HCT116 (cell line): ENCODE results near the gene SLC38A8. TPM values are rescaled to one million over a fixed set of nuclear protein-coding genes. Genes with fewer than 3 reads are reported as not detected.

Experiments
- ATAC-seq: fragments of 200-7000 bp; cut with Tn5 transposase; 2 replicates; pipeline ENCODE4 v1.9.1; 2020; ENCODE audit warnings: mild to moderate bottlenecking, moderate library complexity
- BruUV-seq: library from RNA; stranded (reverse); fragments of 400-500 nt; replicated peaks from 2 replicates; lab custom pipeline; 2021; lab: Mats Ljungman, UMichigan
- CTCF ChIA-PET: fragments of 300-600 bp; sonication (Branson Sonifier 250); formaldehyde crosslinking; loops from one replicate; lab custom pipeline; 2021; ENCODE audit warnings: antibody characterized with exemption; lab: Charles Lee
- POLR2A ChIA-PET: fragments of 300-600, 350-600 bp; sonication (Branson Sonifier 250); formaldehyde crosslinking; loops from one replicate; lab custom pipeline; 2021; ENCODE audit warnings: antibody characterized with exemption; lab: Charles Lee
- RAD21 ChIA-PET, 2 experiments: fragments of 300-600 bp; sonication (Branson Sonifier 250); formaldehyde crosslinking; loops; one replicate each; lab custom pipeline; 2023; ENCODE audit warnings: low total read pairs in 2 of 2; ENCODE audit not compliant: uncharacterized antibody in 2 of 2, unreplicated experiment in 2 of 2, low non-redundant PET in 1 of 2; lab: Charles Lee
- DNase-seq: peaks from one replicate; pipeline ENCODE4 v3.0.0-alpha.2; 2010; ENCODE audit warnings: low read depth, low spot score
- H2AFZ ChIP-seq: fragments of 200-600 bp; shearing (Covaris generic), sonication (generic); 2 replicates; pipeline ENCODE4 v1.6.1; 2017; ENCODE audit warnings: low read depth, mixed run types, mixed read lengths, antibody characterized with exemption, low read length; ENCODE audit not compliant: poor library complexity, severe bottlenecking
- H3K27ac ChIP-seq: 2 replicates; pipeline ENCODE4 v1.5.1; 2012; ENCODE audit warnings: low read depth, low read length
- H3K27me3 ChIP-seq: fragments of 200-600 bp; sonication (generic); 2 replicates; pipeline ENCODE4 v1.6.1; 2016; ENCODE audit warnings: mixed run types, low read length, mixed read lengths; ENCODE audit not compliant: insufficient read depth
- H3K36me3 ChIP-seq, 2 experiments: fragments of 200-500 bp in 1 of 2; fragments of 200-600 bp in 1 of 2; sonication (Bioruptor generic) in 1 of 2; sonication (generic) in 1 of 2; 2 replicates each; pipeline versions ENCODE4 v1.5.1 to v1.6.1; 2014 to 2016; ENCODE audit warnings: low read length in 2 of 2, inconsistent platforms in 1 of 2, mixed read lengths in 1 of 2, mixed run types in 1 of 2; ENCODE audit not compliant: insufficient read depth in 2 of 2, control insufficient read depth in 1 of 2
- H3K4me1 ChIP-seq, 2 experiments: fragments of 200-600 bp in 1 of 2; sonication (generic) in 1 of 2; 2 replicates each; pipeline versions ENCODE4 v1.5.1 to v1.6.1; 2012 to 2017; ENCODE audit warnings: low read length in 2 of 2, inconsistent platforms in 1 of 2, mild to moderate bottlenecking in 1 of 2, mixed read lengths in 1 of 2, mixed run types in 1 of 2, moderate library complexity in 1 of 2; ENCODE audit not compliant: insufficient read depth in 2 of 2, control insufficient read depth in 1 of 2
- H3K4me2 ChIP-seq: fragments of 200-600 bp; sonication (generic); 2 replicates; pipeline ENCODE4 v1.6.1; 2017; ENCODE audit warnings: mixed run types, low read length, mixed read lengths
- H3K4me3 ChIP-seq, 2 experiments: fragments of 200-600 bp in 1 of 2; sonication (generic) in 1 of 2; replicated peaks in 1 of 2; 2 replicates each; pipeline ENCODE4 v1.5.1; 2011 to 2016; ENCODE audit warnings: low read length in 2 of 2, control low read depth in 1 of 2, low read depth in 1 of 2, mild to moderate bottlenecking in 1 of 2, mixed read lengths in 1 of 2, mixed run types in 1 of 2
- H3K79me2 ChIP-seq: fragments of 200-600 bp; sonication (generic); 2 replicates; pipeline ENCODE4 v1.6.1; 2017; ENCODE audit warnings: mild to moderate bottlenecking, mixed run types, low read length, moderate library complexity, mixed read lengths; ENCODE audit not compliant: insufficient read depth
- H3K9ac ChIP-seq: fragments of 200-600 bp; sonication (generic); 2 replicates; pipeline ENCODE4 v1.6.1; 2016; ENCODE audit warnings: low read length, mixed read lengths
- H3K9me2 ChIP-seq: fragments of 200-600 bp; sonication (generic), shearing (Covaris generic); 2 replicates; pipeline ENCODE4 v1.6.1; 2017; ENCODE audit warnings: mixed run types, mild to moderate bottlenecking, moderate library complexity; ENCODE audit not compliant: insufficient read depth
- H3K9me3 ChIP-seq, 2 experiments: fragments of 200-500 bp in 1 of 2; fragments of 200-600 bp in 1 of 2; sonication (Bioruptor generic) in 1 of 2; sonication (generic) in 1 of 2; 2 replicates each; pipeline ENCODE4 v1.6.1; 2014 to 2017; ENCODE audit warnings: low read length in 2 of 2, mixed read lengths in 2 of 2, inconsistent platforms in 1 of 2, low read depth in 1 of 2, mild to moderate bottlenecking in 1 of 2, mixed run types in 1 of 2, moderate library complexity in 1 of 2; ENCODE audit not compliant: control insufficient read depth in 1 of 2, insufficient read depth in 1 of 2
- H4K20me1 ChIP-seq: fragments of 200-600 bp; sonication (generic), shearing (Covaris generic); 2 replicates; pipeline ENCODE4 v1.6.1; 2017; ENCODE audit warnings: mixed run types, mild to moderate bottlenecking, moderate library complexity; ENCODE audit not compliant: insufficient read depth
- ATF3 ChIP-seq: IDR thresholded peaks from 2 replicates; pipeline ENCODE4 v1.6.1; 2012
- CEBPB ChIP-seq: IDR thresholded peaks from 2 replicates; pipeline ENCODE4 v1.6.1; 2012; ENCODE audit warnings: low read depth
- EZH2 ChIP-seq: fragments of 200-600 bp; sonication (generic); IDR thresholded peaks from 2 replicates; pipeline ENCODE4 v1.6.1; 2017; ENCODE audit warnings: antibody characterized with exemption, mixed run types
- FOSL1 ChIP-seq: IDR thresholded peaks from 2 replicates; pipeline ENCODE4 v1.6.1; 2012; ENCODE audit warnings: low read depth
- JUND ChIP-seq: IDR thresholded peaks from 2 replicates; pipeline ENCODE4 v1.6.1; 2012
- MAX ChIP-seq: IDR thresholded peaks from 2 replicates; pipeline ENCODE4 v1.6.1; 2012
- POLR2AphosphoS5 ChIP-seq: IDR thresholded peaks from 2 replicates; pipeline ENCODE4 v1.6.1; 2011; ENCODE audit warnings: mild to moderate bottlenecking, low read depth, low read length, moderate library complexity
- RAD21 ChIP-seq: IDR thresholded peaks from 2 replicates; pipeline ENCODE4 v1.6.1; 2012; ENCODE audit warnings: low read depth, mild to moderate bottlenecking
- SIN3A ChIP-seq: IDR thresholded peaks from 2 replicates; pipeline ENCODE4 v1.6.1; 2012; ENCODE audit warnings: low read depth
- SP1 ChIP-seq: IDR thresholded peaks from 2 replicates; pipeline ENCODE4 v1.6.1; 2012; ENCODE audit warnings: low read depth
- SRF ChIP-seq: IDR thresholded peaks from 2 replicates; pipeline ENCODE4 v1.6.1; 2012; ENCODE audit warnings: low read depth
- TCF7L2 ChIP-seq: IDR thresholded peaks from 2 replicates; pipeline ENCODE4 v1.7.0; 2011; ENCODE audit warnings: borderline replicate concordance, inconsistent platforms; ENCODE audit not compliant: insufficient read depth, insufficient read length; ENCODE audit errors: extremely low read depth
- ZBTB33 ChIP-seq: IDR thresholded peaks from 2 replicates; pipeline ENCODE4 v1.6.1; 2011; ENCODE audit warnings: mild to moderate bottlenecking, low read length, moderate library complexity; ENCODE audit not compliant: insufficient replicate concordance; ENCODE audit errors: extremely low read depth
- ZFX ChIP-seq: fragments of 450-650 bp; IDR thresholded peaks from 2 replicates; pipeline ENCODE4 v1.6.1; 2017
- intact Hi-C: fragments of 100-400 bp; cut with micrococcal nuclease; formaldehyde crosslinking; loops from 2 replicates; pipeline ENCODE4 v1.10.0; 2022
- total RNA-seq: library from RNA; stranded (reverse); gene quantifications from one replicate; pipeline ENCODE4 v1.2.1, GENCODE V29; 2021; ENCODE audit not compliant: unreplicated experiment

SLC38A8 gene
- total RNA-seq, 1 experiment from 2014 or later, result not detected

GRCh38 chr16:84004442-84004841, 38.2 kb downstream of the SLC38A8 start:
- Histone ChIP-seq H3K4me1 (no peaks in the 10 kb centered on the region), H3K9me2 (no peaks in the 10 kb centered on the region), H3K4me2 (no peak overlapping the region), H3K9ac (no peak overlapping the region), H3K27ac (no peak overlapping the region), H4K20me1 (no peaks in the 10 kb centered on the region), H3K27me3 (0 out of 2 replicates have a peak, but pooled peaks cover 5% of the 10 kb centered on the region), H3K79me2 (no peaks in the 10 kb centered on the region), H3K9me3 (no peaks in the 10 kb centered on the region), H2AFZ (no peak overlapping the region), H3K4me3 (no peak overlapping the region), H3K36me3 (no peaks in the 10 kb centered on the region)
- no TSS peak for BruUV-seq
- ChIA-PET RAD21 (no interaction called here), POLR2A (interaction anchor here (1.4 kb wide), 1 partner anchor 10 kb away, joined by 4 read pairs; no protein-coding TSS in a partner anchor), CTCF (no interaction called here)
- TF ChIP-seq EZH2 (no peak), ZBTB33 (no peak), FOSL1 (no peak), ATF3 (no peak), MAX (no peak), SIN3A (no peak), RAD21 (no peak), JUND (no peak), ZFX (no peak), POLR2AphosphoS5 (no peak), SP1 (no peak), TCF7L2 (no peak), CEBPB (no peak), SRF (no peak)
- ATAC-seq, result no peak
- intact Hi-C loops, result no loop called here
- no peak for DNase-seq
